HG02870 (cell line): Measurements from ENCODE around the gene ABCC1.
"Not testable (repeated sequence)": the region's sequence is repeated elsewhere in the genome, so short reads cannot be mapped to it uniquely, and the experiment has no call there.

ENCODE experiments used
- ATAC-seq: cut with Tn5 transposase; IDR thresholded peaks from one replicate; pipeline ENCODE4 v1.9.1; 2021; ENCODE audit warnings: mild to moderate bottlenecking, moderate library complexity; ENCODE audit not compliant: unreplicated experiment

ABCC1 gene

GRCh38 chr16:15966836-15967546 lies 17.6 kb downstream of the ABCC1 start:
- no peak for ATAC-seq

DNA sequence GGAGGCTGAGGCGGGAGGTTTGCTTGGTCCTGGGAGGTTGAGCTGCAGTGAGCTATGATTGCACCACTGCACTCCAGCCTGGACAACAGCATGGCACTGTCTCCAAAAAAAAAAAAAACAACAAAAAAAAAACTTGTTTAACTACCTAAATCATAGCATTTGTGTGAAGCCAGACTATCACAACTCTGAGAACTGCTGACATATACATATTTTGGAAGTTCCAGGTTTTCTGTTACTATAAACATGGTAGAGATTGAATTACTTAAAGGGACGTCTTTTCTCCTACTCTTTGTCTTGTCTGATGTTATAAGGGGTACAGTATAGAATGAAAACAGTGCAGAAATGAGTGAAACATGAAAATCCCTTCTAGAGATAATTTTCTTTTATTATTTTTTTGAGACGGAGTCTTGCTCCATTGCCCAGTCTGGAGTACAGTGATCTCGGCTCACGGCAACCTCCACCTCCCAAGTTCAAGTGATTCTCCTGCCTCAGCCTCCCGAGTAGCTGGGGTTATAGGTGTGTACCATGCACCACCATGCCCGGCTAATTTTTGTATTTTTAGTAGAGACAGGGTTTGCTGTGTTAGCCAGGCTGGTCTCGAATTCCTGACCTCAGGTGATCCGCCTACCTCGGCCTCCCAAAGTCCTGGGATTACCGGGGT lies 18.4 kb downstream of the ABCC1 start:
- no peak for ATAC-seq

GRCh38 chr16:15970202-15970601 lies 20.8 kb downstream of the ABCC1 start:
- no peak for ATAC-seq

GRCh38 chr16:15970743-15971439 lies 21.5 kb downstream of the ABCC1 start:
- ATAC-seq: no peak

DNA sequence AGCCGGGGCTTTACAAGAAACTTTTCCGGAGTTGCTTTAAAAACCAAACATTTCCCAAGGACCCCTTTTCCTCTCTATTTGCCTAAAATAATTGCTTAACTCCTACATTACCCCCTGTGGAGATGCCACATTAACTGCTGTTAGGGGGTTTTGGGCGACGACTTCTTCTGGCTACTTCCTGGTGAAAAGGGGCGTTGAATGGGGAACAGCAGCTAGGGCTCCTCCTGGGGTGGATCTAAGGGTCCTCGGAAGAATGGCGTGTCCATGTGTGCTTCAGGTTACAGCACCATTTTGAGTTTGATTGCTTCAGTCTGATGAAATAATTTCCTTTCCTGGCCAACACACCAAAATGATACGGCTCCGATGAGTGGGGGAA lies 22.0 kb downstream of the ABCC1 start:
- ATAC-seq: no peak

- ATAC-seq: no peak
Observed at GRCh38 chr16:15972046-15972868, 22.8 kb downstream of the ABCC1 start.

DNA sequence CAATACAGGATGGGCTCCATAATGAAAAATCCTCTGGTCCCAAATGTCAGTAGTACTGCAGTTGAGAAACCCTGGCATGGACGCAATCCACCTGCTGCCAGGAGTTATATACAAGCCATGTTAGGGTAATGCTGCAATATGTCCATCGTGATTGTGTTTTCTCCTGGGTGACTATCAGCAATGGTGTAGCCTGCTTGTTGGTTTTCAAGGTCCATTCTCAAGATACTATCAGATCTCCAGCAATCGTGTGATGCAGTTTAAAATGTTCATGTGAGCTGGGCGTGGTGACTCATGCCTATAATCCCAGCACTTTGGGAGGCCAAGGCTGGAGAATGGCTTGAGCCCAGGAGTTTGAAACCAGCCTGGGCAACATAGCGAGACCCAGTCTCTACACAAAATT lies 24.0 kb downstream of the ABCC1 start:
- ATAC-seq: no peak

DNA sequence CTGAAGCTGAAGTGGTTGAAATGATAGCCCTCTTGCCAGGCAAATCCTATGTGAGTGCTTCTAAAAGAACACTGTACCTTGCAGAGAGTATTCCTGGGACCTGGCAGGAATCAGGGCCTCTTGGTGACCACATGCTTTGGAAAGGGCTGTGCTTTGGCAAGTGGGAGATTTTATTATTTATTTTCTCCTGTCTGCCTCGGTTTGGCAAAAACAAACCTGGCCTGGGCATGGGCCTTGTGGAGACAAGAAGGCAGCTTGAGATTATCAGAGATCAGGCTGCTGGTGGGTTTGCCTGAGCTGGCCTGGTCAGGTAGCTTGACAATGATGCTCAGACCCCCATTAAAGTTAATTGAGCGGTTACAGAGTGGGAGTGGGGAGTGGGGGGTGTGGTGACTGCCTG lies 24.6 kb downstream of the ABCC1 start:
- ATAC-seq: no peak

DNA sequence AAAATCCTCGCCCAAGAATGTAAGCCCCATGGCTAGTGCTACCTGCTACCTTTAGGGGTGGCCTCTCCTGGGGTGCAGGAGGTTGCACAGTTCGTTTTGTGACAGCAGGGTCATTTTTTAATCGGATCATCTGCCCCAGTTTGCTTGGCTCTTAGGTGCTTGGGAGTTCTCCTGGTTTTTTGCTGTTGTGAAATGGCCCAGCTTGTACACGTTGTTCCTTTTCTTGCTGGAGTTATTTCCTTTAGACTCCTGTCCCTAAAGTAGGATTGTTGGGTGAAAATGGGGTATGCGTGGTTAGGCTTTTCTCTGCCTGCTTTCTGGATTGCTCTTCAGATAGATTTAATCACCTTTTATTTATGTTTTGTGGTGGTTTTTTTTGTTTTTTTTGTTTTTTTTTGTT lies 25.8 kb downstream of the ABCC1 start:
- no peak for ATAC-seq

- no peak for ATAC-seq
Observed at GRCh38 chr16:15976225-15976812, 26.9 kb downstream of the ABCC1 start.

DNA sequence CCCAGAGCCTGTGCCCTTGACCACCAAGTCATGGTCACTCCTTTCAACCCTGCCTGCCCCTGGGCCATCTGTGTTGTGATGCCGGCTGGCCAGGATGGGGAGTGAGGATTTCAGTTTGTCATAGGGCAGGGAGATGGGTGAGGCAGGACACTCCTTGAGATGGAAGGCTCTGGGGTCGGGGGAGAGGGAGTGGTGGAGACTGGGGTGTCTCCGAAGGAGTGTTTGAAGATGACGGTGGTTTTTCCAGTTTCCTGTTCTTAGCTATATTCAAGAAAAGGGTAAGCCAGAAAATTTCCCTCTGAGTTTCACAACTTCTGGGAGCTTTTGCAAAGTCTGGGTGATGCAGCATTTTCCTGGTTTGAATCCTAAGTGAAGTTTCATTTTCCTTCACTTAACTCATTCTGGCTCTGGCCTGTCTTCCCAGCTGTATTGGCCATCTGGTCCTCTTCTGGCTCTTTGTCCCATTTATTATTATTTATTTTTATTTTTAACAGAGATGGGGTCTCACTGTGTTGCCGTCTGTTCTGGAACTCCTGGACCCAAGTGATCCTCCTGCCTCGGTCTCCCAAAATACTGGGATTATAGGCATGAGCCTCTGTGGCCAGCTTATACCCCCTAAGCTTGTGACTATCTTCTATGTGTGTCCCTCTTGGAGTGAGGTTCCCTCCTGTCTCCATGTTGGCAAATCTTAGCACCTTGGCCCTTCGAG lies 27.7 kb downstream of the ABCC1 start:
- no peak for ATAC-seq

DNA sequence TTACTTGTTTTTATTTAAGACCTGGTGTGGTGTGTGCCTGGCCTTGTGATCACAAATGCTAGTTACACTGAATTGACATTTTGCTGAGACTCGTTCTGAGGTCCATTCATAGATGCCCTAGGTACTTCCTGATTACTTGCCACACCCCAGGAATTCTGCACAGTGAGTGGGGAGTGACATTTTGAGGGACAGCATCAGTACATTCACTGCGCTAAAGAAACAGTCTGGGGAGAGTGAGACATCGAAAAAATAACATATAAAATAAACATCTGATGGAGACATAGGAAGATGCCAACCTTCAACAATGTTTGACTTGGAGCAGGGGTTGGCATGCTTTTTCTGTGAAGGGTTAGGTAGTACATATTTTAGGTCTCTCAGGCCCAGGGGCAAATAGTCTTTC lies 30.4 kb downstream of the ABCC1 start:
- no peak for ATAC-seq

DNA sequence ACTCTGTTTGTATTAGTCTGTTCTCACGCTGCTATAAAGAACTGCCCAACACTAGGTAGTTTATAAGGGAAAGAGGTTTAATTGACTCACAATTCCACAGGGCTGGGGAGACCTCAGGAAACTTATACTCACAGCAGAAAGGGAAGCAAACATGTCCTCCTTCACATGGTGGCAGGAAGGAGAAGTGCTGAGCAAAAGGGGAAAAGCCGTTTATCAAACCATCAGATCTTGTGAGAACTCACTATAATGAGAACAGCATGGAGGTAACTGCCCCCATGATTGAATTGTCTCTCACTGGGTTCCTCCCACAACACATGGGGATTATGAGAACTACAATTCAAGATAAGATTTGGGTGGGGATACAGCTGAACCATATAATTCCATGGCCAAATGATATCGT lies 30.9 kb downstream of the ABCC1 start:
- ATAC-seq: no peak

- ATAC-seq: no peak
Observed at GRCh38 chr16:15981382-15981781, 32.0 kb downstream of the ABCC1 start.

DNA sequence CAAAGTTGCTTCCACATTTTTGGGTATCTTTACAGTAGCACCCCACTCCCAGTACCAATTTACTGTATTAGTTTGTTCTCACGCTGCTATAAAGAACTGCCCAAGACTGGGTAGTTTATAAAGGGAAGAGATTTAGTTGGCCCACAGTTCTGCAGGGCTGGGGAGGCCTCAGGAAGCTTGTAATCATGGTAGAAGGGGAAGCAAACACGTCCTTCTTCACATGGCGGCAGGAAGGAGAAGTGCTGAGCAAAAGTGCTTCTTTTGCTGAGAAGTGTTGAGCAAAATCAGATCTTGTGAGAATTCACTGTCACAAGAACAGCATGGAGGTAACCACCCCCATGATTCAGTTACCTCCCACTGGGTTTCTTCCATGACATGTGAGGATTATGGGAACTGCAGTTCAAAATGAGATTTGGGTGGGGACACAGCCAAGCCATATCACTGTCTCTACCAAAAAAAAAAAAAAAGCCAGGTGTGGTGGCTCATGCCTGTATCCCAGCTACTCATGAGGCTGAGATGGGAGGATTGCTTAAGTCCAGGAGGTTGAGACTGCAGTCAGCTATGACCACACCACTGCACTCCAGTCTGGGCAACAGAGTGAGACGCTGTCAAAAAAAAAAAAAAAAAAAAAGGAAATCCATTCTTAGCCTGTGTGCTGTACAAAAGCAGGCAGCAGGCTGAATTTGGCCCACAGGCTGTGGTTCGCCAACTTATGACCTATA lies 32.9 kb downstream of the ABCC1 start:
- ATAC-seq: not testable (repeated sequence)

DNA sequence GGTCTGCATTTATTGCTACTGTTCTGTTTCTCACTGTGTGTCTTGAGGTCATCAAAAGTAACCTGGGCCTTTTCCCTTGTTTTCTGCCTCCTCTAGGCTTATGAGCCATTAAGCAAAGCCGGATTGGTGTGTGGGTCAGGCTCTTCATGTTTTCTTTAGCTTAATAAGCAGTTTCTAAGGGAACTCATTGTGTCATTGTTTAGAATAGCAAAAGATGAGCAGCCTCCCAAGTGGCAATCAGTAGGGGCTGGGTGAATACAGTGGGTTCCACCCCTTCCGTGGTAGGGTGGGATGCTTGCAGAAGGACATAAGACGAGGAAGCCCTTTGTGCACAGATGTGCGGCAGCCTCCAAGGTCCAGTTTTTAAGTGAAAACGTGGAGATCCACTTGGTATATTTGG lies 34.5 kb downstream of the ABCC1 start:
- ATAC-seq: no peak

- ATAC-seq: no peak
Observed at GRCh38 chr16:15985144-15985543, 35.7 kb downstream of the ABCC1 start.

- ATAC-seq: no peak
Observed at GRCh38 chr16:15986261-15986660, 36.8 kb downstream of the ABCC1 start.

DNA sequence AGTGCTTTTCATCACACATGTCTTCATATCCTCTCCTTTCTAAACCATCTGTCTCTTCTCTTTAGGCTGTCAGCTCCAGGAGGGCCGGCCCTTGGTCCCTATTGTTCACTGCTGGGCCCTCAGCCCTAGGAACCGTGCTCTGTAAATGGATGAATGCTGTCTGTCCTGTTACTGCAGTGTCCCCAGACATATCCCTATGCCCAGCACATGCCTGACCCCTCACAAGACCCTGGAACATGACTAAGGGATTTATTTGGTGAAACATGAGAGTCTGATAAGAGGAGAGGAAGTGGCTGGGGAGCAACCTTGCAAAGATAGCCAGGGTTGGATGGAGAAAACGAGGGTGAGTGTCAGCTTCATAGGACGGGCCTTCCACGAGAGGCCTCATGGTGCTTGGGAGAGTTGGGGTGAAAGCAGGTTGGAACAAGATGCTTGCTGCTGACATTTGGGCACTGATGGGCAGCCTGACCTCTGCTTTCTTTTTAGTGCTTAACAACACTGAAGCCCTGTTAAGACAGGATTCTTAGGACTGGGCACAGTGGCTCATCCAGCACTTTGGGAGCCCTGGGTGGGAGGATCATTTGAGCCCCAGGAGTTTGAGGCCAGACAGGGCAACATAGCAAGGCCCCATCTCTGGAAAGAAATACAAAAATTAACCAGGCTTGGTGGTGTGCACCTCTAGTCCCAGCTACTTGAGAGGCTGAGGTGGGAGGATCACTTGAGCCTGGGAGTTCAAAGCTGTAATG lies 39.0 kb downstream of the ABCC1 start:
- ATAC-seq: no peak
